HS-27A (cell line): ENCODE data around the gene BIK.
"Not testable (repeated sequence)": the region's sequence is repeated elsewhere in the genome, so short reads cannot be mapped to it uniquely, and the experiment has no call there.

Source experiments
- DNase-seq: peaks from one replicate; pipeline ENCODE4 v3.0.0-alpha.2; 2012; ENCODE audit warnings: low read depth, missing footprints

The BIK gene, protein sequence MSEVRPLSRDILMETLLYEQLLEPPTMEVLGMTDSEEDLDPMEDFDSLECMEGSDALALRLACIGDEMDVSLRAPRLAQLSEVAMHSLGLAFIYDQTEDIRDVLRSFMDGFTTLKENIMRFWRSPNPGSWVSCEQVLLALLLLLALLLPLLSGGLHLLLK

DNA sequence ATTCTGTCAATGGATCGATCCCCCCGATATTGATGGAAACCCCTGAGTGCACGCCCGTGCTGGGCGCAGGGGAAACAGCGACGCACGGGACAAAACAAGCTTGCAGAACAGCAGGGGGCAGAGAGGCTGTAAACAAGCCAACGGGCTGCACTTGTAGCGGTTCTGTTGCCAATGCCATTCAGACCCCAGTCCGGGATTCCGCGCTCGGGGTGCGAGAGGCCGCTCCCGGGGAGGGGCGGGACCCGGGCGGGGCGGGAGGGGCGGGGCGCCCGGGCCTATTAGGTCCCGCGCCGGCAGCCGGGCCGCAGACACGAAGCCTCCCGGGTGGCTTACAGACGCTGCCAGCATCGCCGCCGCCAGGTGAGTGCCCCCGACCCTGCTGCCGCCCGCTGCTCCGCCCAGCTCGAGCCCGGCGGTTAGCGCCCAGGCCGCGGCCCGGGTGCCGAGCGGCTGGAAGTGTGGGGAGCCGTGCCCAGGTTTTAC is at the start of gene BIK:
TSS of gene BIK (plus strand) at position 307 of the 483 bp plus-strand sequence. CDS start 13,273 bp downstream, outside the sequence.
- no peak for DNase-seq

DNA sequence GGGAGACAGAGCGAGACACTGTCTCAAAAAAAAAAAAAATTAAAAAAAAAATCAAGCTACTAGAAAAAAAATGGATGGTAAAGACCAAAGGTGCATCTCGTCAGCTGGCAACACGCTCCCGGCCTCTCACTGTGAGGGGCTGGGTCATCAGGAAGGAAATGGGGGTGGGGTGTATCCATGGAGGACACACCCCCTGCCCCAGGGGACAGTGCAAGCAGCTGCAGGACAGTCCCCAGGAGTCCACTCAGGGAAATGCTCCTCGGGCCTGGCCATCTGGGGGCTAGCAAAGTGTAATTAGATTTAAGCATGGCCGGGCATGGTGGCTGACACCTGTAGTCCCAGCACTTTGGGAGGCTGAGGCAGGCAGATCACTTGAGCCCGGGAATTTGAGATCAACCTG is 44.4 kb upstream of the BIK start:
- no peak for DNase-seq

DNA sequence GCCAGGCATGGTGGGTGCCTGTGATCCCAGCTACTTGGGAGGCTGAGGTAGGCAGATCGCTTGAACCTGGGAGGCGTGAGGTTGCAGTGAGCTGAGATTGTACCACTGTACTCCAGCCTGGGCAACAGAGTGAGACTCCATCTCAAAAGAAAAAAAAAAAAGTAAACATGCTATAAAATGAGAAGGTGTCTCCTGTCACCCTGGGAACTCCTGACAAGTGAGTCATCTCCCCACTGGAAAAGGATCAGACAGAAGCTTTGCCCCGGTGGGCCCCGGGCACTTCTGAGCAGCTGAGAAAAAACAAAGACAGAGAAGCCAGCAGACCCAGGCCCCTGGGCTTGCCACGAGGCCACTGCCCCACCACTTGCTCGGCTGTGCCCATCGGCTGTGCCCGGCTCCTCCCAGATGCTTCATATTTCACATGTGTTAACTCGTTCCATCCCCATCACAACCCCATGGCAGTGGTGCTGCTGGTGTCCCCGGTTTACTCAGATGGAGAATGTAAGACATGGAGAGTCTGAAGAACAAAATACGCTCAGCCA is 43.6 kb upstream of the BIK start:
- DNase-seq = peak; percentile 42

DNA sequence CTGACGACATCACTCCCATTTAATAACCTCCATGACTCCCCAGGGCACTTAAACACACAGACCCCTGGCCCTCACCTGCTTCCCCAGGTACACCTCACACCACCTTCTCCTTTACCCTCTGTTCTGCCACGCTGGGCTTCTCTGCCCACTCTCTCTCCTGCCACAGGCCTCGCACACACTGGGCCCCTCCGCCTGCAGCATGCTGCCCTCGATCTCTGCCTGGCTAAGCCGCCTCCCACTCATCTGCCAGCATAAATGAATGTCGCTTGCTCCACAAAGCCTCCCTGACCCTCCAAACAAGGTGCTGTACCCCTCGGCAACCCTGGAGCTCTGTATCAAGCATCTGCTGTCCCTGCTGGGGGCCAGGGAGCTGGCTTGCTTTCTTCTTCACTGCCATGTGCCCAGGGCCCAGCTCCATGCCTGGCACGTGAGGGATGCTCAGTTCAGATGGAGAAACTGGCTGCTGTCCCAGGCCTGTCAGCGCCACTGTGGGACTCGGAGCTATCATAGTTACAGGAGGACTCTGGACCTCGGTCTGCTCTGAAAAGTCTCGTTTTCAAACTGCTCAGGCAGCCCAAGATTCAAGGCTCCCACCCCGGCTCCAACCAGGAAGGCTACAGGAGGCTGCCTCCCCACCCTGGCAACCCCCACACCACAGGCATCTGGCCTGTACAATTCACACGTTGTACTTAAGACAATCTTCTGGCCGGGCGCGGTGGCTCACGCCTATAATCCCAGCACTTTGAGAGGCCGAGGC is 33.3 kb upstream of the BIK start:
- DNase-seq = no peak

DNA sequence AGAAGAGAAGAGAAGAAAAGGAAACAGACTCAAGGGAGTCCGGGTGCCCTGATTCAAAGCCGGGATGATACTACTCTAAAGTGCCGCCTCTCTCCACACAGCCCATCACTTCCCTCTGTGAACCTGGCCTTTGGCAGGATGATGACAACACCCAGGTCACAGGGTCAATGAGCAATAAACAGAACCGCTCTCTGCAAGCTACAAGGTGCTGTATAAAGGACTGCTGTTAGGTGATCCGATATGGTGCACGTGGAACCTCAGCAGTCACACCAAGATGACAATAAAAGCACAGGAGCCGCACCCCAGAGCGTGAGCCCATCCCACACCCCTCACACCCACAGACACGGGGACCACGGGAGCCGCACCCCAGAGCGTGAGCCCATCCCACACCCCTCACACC is 32.0 kb upstream of the BIK start:
- no peak for DNase-seq

DNA sequence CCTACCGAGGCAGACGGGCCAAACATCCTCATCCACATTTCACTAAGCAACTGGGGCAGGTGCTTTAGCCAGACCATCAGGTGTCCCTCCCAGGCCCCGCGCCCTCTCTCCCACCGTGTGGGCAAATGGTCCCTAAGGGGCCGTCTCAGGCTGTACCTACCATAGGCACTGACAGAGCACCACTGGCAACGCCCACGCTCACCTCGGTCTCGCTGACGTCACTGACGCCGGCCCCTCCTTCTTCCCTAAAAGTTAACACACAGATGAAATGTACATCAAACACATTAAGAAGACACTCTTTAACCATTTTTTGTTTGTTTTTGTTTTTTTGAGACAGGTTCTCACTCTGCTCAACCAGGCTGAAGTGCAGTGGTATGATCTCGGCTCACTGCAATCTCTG is 30.8 kb upstream of the BIK start:
- DNase-seq = no peak

DNA sequence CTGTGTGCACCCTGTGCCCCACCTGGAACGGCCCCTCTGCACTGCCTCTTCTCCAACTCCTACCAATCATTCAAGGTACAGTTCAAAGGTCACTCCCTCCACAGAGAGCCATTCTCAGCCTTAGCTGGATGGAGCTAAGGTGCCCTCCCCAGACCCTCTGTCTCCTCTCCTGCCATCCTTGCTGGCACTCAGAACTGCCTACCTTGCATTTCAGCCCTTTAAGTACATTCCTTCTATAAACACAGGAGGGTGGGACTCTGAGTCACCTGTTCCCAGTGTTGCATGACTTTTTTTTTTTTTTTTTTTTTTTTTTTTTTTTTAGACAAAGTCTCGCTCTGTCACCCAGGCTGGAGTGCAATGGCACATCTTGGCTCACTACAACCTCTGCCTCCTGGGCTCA is 29.9 kb upstream of the BIK start:
- DNase-seq = no peak

DNA sequence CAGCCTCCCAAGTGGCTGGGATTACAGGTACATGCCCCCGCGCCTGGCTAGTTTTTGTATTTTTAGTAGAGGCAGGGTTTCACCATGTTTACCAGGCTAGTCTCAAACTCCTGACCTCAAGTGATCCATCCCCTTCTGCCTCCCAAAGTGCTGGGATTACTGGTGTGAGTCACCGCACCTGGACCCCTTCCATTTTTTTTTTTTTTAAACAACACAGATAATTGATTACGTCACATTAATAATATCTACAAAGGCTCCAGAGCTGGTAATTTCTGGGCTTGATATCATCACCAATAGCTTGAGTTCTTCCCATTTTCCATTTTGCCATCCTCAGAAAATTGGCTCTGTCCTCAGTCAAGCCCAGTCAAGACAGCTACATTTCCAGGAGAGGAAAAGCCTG is 28.6 kb upstream of the BIK start:
- DNase-seq = no peak

DNA sequence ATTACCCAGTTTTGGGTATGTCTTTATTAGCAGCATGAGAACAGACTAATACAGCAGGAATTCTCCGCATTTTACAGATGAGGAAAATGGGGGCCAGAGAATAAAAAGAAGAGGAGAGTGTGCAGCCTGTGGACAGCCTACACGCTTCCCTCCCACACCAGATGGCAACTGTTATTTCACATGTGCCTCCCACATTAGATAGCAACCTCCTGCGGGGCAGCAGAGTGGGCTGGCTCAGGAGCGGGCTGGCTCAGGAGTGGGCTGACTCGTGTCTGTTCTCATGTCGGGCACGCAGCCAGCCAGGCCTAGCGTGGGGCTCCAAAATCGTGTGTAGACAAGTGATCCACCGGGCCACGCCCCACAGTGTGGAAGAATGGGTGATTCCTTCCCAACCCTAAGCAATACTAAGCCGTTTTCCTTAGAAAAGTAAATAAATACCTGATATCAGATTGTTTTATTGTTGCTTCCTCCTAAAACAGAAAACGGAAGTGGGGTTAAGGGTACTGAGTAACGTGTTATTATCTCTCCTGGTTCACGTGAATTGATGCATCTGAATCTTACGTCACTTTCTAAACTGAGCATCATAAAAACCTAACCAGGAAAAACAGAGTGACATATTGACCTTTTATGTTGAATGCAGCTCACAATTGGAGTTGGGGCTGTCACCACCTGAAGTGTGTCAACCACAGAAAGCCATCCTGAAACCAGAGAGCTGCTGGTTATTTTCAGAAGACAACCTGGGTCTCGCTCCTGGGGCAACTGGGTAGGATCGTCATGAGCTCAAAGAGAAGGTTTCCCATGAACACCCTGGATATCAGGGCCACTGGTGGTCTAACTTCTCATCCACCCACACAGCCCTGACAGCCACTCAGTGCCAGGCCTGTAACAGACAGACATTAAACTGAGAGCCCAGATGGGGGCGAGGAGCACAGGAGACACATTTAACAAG is 24.6 kb upstream of the BIK start:
- no peak for DNase-seq

DNA sequence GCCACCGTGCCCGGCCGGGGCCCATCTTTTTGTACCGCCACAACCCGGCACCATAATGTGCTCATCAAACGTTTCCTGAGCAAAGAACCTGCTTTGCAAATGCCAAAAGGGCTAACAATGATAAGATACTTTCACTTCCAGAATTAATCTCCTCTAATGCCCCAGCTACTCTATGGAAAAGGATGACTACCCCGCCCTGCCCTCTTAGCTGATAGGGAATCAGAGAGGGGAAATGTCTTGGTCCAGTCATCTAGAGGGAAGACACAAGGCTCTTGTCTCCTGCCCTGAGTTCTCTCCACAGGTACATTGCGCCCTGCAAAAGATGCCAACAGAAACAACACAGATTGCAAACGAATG is 21.9 kb upstream of the BIK start:
- DNase-seq = no peak

DNA sequence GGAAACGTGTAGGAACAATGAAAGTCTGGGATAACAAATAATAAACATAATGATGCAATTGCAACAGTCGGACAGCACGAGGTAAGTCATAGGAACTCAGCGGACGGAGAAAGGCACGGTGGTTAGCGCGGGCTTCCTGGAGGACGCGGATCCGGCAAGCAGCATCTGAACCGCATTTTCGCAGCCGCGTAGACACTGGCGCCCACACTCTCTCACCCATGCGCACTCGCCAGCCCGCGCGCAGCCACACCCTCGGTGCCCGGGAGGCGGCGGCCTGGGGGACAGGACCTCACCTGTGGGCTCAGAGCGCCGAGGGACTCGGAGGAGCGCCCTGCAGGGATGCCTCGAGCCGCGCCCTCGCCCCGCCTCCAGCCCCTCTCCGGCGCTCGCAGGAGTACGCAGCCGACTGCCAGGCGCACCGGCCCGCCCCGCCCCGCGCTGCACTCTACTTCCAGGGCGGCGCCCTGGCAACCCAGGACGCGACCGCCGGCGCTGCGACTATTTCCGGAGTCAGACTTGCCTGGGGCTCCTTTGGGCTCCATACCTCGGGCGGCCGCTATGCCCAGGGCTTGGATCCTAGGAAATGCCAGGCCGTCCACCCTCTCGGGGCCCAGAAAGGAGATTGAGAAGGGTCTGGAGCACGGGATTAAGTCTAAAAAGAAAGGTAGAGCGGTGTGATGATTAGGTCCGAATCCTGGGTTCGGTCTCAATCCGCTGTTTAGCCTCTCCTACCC is 21.4 kb upstream of the BIK start, which contains the start of gene TTLL1:
TSS of gene TTLL1 (minus strand) at position 408 of the 734 bp plus-strand sequence. CDS start 13,805 bp downstream, outside the sequence.
- peak; percentile 58 for DNase-seq

DNA sequence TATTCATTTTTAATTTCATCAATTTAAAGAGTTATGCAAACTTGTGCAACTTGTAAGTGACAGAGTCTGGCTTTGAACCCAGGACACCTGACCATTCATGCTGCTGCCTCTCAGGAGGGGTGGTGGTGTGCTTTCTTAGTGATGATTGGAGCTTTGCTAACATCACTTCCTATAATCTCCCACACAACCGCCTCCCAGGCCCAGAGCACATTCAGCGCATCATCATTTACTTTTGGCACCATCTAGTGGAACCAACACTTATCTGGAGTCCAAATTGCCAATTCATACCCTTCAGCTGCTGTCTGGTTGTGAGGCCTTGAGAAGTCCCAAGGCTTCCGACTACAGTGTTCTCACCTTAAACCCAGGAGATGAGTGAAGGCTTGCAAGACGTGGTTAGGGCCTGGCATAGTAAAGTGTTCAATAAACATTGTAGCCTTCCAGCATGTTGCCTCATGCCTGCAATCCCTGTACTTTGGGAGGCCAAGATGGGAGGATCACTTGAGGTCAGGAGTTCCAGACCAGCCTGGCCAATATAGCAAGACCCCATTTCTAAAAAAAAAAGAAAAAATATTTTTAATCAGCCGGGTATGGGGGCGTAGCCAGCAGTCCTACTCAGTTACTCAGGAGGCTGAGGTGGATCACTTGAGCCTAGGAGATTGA is 20.3 kb upstream of the BIK start:
- DNase-seq = peak; percentile 51

DNA sequence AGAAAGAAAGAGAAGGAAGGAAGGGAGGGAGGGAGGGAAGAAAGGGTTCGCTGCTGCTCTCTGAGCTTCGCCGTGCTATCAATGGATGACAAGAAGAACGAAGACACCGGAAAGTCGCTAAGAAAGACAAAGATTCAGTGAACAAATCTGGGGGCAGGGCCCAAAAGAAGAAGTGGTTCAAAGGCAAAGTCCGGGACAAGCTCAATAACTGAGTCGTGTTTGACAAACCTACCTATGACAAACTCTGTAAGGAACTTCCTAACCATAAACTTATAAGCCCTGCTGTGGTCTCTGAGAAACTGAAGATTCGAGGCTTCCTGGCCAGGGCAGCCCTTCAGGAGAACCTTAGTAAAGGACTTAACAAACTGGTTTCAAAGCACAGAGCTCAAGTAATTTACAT is 18.5 kb upstream of the BIK start:
- DNase-seq = no peak

DNA sequence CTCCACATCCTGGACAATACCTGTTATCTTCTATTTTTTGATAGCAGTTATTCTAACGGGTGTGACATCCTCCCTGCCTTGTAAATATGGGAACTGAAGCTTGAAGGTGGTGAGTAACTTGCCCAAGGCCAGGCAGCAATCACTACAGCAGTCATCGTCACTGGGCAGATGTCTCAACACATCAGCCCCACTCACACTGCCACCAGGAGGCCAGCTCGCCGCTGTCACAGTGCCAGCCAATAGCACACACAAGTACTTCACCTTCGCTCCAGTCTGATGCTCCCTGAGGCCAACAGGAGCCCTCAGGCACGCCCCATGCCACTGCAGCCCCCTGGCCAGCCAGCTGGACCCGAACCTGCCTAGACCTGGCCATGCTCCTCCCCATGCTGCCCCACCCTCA is 16.5 kb upstream of the BIK start:
- no peak for DNase-seq

DNA sequence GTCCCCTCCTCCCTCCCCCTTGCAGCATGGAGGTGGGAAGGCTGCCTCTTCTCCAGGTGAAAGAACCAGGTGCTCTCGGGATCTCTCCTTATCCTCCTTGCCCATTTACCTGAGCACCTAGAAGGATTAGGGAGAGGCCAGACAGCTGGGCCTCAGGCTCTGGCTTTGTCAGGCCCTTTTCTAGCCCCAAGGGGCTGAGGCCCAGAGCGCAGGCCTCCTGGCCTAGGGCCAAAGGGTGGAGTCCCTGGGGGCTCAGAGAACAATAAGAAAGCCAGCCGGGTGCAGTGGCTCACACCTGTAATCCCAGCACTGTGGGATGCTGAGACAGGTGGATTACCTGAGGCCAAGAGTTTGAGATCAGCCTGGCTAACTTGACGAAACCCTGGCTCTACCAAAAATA is 16.0 kb upstream of the BIK start:
- DNase-seq = no peak

DNA sequence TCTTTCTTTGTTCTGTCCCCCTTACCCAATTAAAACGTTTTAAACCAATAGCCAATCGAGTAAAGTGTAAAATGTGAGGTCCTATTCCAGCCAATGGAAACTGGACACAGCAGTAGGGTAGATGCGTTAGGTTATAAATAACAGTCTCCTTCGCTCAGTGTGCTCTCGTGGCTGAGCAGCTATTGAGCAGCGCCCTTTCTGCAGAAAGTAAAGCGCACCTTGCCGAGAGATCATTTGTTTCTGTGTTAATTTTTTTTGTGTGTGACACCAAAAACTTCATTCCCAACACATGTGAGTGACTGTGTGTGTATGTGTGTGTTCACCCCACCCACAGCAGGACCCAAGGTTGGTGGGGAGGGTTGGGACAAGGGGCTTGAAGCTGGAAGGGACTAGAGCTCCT is 14.1 kb upstream of the BIK start:
- DNase-seq = no peak

DNA sequence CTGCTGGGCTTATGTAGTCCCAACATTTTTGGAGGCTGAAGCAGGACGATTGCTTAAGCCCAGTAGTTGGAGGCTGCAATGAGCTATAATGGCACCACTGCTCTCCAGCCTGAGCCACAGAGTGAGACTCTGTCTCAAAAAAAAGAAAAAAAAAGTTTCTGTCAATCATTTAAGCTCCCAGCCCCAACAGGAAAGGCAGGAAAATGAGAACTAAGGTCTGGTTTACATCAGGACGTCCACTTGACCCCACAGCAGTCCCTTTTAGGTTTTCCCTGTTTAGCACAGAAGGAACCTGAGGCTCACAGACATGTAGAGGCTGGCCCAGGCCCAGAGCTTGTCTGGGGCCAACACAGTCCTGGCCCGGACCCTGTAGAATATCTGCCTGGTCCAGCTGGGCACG is 12.2 kb upstream of the BIK start:
- DNase-seq = no peak

DNA sequence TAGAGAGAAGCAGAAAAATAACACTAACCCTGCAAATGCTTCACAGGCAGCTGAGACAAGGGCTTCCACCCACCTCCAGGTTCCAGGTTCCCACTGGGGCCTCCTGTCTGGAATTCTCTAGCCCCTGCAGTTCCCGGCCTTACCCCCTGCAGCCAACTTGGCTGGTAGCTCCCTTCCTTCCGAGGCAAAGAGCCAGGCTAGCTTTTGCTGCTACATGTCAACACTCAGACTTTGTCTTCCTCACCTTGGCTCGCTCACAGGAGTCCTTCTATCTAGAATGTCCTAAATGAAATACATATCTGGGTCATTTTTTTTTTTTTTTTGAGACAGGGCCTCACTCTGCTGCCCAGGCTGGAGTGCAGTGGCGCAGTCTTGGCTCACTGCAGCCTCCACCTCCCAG is 11.5 kb upstream of the BIK start:
- no peak for DNase-seq

DNA sequence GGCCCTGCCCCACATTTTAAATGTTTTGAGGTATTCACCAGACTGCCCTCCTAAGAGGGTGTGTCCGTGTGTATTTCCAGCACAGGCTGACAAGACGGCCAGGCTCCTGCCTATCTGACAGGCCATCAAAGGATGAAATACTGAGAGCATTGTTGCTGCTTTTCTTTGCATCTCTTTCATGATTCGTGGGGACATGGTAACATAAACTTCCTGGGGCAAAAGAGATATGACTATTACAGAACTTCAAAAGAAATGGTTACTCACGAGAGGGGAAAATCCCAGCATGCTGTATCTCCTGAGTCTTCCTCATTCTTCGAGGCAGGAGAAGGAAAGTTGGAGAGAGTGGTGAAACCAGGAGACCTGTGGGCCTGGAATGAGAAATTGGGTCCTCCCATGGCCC is 10.3 kb upstream of the BIK start:
- no peak for DNase-seq

DNA sequence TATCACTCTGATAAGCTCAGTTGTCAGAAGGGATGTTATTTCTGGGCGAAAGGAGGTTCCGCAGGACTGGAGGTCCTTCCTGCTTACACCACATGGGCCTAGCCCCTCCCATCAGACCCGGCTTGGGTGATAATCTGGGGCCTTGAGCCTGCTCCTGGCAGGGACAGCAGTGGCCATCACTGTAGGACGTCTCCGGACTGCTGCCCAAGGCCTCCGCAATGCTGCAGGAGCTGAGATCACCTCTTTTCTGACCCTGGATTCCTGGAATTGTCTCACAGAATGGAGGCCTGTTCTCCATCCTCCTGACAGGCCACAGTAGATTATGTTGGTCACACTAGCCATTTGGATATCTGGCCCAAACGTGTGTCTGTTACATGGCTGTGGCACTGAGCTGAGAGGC is 9.2 kb upstream of the BIK start:
- no peak for DNase-seq

DNA sequence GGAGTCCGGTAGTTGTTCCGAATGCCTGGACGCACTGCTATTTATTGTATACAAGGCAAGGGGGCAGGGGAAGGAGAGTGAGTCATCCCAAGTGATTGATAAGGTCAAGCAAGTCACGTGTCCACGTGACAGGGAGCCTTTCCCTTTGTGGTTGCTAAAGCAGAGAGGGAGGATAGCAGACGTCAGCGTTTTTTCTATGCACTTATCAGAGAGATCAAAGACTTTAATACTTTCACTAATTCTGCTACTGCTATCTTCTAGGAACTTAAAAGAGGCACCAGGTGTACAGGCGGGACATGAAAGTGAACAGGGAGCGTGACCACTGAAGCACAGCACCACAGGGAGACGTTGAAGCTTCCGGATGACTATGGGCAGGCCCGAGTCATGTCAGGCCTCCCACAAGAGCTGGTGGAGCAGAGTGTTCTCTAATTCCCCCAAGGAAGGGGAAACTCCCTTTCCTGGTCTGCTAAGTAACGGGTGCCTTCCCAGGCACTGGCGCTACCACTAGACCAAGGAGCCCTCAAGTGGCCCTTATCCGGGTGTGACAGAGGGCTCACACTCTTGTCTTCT is 6.4 kb upstream of the BIK start:
- not testable (repeated sequence) for DNase-seq
